Stimulated activated CD8-positive, alpha-beta memory T cell treated with anti-CD3 and anti-CD28 coated beads, Interleukin-7, amount 100 ng/mL, for 1 hour (primary cell): ENCODE data around the gene FHIT.

Experiments used
- DNase-seq, 2 donors: peaks; one replicate each; pipeline ENCODE4 v3.0.0-alpha.2; 2020; ENCODE audit warnings: low read depth in 2 of 2

The FHIT gene

GRCh38 chr3:59766200-59766872 lies 1484.9 kb downstream of the FHIT start:
- no peak for DNase-seq

- no peak for DNase-seq
Observed at GRCh38 chr3:59764171-59764570, 1487.1 kb downstream of the FHIT start.

GRCh38 chr3:59762941-59763340 lies 1488.3 kb downstream of the FHIT start:
- no peak for DNase-seq

- DNase-seq: no peak
Observed at GRCh38 chr3:59759298-59760031, 1491.8 kb downstream of the FHIT start.

GRCh38 chr3:59758672-59759071 lies 1492.6 kb downstream of the FHIT start:
- DNase-seq: no peak

- DNase-seq: no peak
Observed at GRCh38 chr3:59756934-59757333, 1494.3 kb downstream of the FHIT start.

- DNase-seq: no peak
Observed at GRCh38 chr3:59754456-59755129, 1496.7 kb downstream of the FHIT start.

- DNase-seq: no peak
Observed at GRCh38 chr3:59753808-59754450, 1497.3 kb downstream of the FHIT start.

- DNase-seq: no peak
Observed at GRCh38 chr3:59752925-59753324, 1498.3 kb downstream of the FHIT start.

- DNase-seq: no peak
Observed at GRCh38 chr3:59751606-59752005, 1499.6 kb downstream of the FHIT start.

GRCh38 chr3:59750391-59750790 lies 1500.9 kb downstream of the FHIT start:
- DNase-seq: no peak

- DNase-seq: no peak
Observed at GRCh38 chr3:59749291-59749690, 1502.0 kb downstream of the FHIT start.

- DNase-seq: no peak
Observed at GRCh38 chr3:59746585-59746984, 1504.7 kb downstream of the FHIT start.

- DNase-seq: no peak
Observed at GRCh38 chr3:59737241-59737640, 1514.0 kb downstream of the FHIT start.

GRCh38 chr3:59734061-59734460 lies 1517.2 kb downstream of the FHIT start:
- DNase-seq: no peak

- DNase-seq: no peak
Observed at GRCh38 chr3:59733041-59733809, 1518.0 kb downstream of the FHIT start.

- DNase-seq: no peak
Observed at GRCh38 chr3:59731943-59732342, 1519.3 kb downstream of the FHIT start.

- no peak for DNase-seq
Observed at GRCh38 chr3:59730591-59730990, 1520.7 kb downstream of the FHIT start.

- no peak for DNase-seq
Observed at GRCh38 chr3:59728587-59728908, 1522.7 kb downstream of the FHIT start.

- DNase-seq: no peak
Observed at GRCh38 chr3:59727902-59728586, 1523.2 kb downstream of the FHIT start.

- DNase-seq: no peak
Observed at GRCh38 chr3:59726279-59726678, 1525.0 kb downstream of the FHIT start.
